SHP77 (cell line): Measurements from ENCODE around the gene EPB41L2.

Experiments
- DNase-seq, 2 experiments: peaks; one replicate each; lab custom pipeline; 2025; lab: John Stamatoyannopoulos, UW

The EPB41L2 gene

GRCh38 chr6:130908958-130909357 lies 154.1 kb downstream of the EPB41L2 start:
- DNase-seq, result no peak

- no peak for DNase-seq
Measured at GRCh38 chr6:130908188-130908587, 154.9 kb downstream of the EPB41L2 start.

- DNase-seq, result no peak
Measured at GRCh38 chr6:130907687-130908086, 155.4 kb downstream of the EPB41L2 start.

GRCh38 chr6:130906736-130907381 lies 156.2 kb downstream of the EPB41L2 start:
- no peak for DNase-seq

DNA sequence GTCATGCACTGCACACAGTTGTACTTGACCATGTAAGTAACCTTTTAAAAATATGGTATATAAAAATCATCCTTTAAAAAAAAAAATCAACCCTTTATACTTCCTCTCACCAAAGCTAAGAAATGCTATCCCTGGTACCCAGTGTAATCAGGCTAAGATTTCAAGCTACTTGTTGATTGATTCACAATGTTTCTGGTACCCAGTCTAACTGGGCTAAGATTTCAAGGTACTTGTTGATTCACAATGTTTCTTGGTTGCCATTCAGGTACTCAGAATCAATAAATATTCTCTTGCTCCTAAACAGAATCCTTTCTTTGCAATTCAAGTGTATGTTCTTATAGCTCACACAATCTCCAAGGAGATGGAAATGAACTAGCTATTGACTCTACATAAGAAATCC lies 159.4 kb downstream of the EPB41L2 start:
- no peak for DNase-seq

DNA sequence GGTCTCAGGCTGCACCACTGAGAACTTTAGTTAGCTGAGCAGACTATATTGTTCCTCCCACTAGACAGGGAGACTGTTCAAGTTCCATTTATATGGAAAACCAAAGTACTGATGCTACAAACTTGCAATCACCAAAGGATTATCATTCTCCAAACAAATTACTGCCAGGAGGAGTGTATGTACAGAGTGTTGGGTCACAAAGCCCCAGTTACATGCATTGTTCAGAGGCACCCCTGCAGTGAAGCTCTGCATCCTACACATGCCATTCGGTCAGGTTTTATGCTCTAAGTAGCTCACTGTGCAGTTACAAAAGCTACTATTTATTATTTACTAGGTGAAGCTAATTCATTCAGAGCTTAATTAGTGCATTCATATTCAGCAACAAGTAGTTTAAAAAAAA lies 160.0 kb downstream of the EPB41L2 start:
- no peak for DNase-seq

DNA sequence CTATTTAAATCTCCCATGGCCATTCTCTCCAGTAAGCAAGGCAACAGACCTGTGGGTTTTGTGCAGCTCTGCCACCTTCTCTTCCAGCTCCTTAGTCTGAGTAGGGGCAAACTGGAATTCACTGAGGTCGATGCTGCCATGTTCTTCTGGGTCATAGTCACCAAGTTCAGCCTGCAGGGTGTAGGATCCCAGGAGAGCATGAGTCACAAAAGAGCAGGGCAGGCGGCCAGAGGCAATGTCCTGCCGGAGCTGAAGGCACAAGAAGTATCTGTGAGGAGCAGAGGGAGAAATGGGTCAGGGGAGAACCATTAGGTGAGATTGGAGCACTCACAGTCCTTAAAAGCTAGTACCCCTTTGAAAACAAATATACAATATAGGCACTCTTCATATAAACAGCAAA lies 162.1 kb downstream of the EPB41L2 start:
- DNase-seq, result no peak

- DNase-seq, result no peak
Measured at GRCh38 chr6:130896249-130896648, 166.8 kb downstream of the EPB41L2 start.

DNA sequence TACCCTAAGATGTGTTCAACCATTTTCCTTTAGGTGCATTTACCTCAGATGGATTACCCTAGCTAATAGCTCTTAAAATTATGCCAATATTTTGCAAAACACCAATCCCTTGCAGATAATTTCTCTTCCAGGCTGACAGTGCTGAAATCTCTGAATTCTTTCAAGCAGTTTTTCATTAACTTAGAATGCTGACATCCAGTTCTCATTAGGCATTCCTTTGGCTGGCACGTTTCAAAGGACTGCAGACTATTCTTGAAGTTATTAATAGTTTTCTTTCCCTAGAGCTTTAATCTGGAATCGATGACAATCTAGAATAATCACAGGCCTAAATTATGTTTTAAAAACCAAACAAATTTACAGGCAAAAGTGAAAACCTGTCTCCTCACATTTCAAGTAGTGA lies 167.5 kb downstream of the EPB41L2 start:
- no peak for DNase-seq

DNA sequence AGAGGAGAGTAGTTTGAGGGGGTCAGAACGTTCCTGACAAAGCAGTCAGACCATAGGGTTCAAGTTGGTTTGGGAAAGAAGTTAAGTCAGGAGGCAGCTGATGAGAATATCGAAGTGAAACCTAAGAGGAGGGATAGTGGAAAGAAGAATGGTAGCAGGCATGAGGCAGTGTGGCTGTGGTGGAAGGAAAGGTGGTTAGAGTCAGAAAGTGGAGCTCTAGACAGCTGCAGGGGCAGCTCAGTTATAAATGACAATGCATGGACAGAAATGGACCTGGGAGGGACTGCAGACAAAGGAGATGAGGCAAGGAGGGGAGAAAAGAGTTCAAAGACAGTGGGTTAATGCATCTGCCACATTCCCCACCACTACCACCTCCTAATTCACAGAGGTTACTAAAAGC lies 169.3 kb downstream of the EPB41L2 start:
- no peak for DNase-seq

DNA sequence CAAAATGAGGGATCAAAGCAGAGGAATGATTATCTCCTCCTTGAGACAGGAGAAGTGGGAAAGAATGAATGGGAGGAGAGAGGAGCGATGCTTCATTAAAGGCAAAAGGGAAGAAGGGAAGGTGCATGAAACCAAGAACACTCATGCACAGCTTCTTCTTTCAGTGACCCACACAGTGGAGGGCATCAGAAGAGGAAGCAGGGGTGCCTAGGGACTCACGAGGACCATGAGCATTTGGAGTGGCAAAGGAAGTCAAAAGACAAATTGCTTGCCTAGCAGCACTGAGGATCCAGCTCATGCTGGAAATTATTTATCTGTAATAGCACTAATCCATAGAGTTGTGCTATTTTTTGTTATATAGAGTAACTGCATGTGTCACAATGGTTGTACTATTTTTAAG lies 169.8 kb downstream of the EPB41L2 start:
- no peak for DNase-seq

DNA sequence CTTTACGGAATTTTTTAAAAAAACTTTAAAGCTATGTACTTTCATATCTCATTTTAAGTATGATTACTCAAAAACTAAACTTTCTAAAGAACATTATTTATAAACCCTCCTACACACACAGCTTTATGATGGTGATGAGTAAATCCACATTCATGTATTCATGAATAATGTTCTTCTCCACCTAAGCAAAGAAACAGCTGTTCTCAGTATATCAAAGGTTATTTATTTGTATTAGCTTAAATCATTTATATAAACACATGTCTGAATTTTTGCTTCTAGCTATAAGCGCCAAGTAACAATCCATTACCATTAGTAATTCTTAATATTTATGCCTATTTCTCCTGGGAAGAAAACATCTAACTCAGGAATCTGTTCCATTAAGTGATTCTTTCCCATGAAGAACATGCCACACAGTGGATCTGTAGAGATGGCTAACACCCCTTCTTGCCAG lies 172.5 kb downstream of the EPB41L2 start:
- DNase-seq, result no peak

DNA sequence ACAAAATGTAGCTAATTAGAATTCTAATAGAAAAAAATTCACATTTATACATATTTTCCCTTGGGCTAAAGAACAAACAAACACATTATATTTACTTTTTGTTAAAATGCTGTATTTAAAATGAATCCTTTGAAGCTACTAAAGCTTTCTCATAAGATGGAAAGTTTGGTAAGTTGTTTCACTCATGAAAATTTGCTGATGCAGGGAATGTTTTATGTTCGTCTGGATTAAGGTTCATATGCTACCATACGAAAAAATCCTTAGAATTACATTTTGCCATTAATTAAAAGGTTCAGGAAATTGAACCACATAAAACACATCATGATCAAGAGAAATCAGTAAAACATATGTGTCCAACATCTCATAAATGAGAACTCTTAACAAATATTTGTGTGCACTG lies 173.6 kb downstream of the EPB41L2 start:
- no peak for DNase-seq

GRCh38 chr6:130888246-130888645 lies 174.8 kb downstream of the EPB41L2 start:
- no peak for DNase-seq

DNA sequence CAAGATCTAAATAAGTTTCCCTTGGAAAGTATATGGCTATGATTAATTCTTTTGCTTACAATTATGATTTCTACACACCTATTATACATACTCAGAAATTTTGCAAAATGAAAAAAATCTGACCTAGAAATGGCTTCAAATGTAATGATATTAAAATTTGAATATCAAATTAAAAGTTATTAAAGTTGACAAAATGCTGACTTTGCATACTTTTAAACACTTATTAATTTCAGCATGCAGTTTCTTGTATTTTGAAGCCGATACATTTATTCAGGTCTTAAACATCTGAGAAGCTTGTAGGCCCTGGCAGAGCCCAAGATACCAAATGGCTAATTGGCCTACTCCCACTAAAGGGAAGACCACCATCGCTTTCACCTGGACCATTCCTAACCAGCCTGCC lies 176.1 kb downstream of the EPB41L2 start:
- no peak for DNase-seq

- peak; percentile 49 to 53 for DNase-seq
Measured at GRCh38 chr6:130885392-130886192, 177.5 kb downstream of the EPB41L2 start.

DNA sequence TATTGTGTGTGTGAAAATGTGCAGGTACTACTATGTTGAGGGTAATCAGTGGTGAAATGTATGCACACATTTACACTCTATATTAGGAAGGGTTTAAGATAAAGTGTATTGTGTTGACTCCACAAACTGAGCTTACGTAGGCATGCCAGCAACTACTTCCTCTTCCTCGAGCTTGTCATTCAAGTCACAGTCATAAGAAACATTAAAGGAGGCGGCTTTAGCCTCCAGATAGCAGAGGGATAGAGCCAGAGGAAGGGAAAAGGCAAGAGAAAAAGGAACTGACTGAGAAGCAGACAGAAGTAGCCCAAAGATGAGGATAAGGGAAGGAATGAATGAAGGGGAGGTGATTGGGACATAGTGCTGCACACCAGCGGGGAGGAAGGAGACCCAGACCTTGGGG lies 180.7 kb downstream of the EPB41L2 start:
- DNase-seq, result no peak

DNA sequence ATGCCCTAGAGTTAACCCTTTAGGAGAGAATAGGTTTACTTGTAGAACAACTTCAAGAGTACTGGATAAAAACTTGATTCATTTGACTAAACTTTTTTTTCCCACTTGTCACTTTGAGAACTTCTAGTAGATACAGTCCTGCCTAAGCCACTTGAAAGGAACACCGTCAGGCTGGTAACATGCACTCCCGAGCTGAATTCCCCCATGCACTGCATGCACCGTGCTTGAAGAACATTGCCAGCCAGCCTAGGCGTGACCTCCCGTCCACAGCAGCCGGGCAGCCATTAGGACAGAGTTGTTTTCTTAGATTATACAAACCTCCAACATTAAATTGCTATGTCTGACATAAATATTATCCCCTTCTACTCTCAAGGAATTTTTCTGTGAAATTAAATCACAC lies 183.2 kb downstream of the EPB41L2 start:
- no peak for DNase-seq

GRCh38 chr6:130873746-130874145 lies 189.3 kb downstream of the EPB41L2 start:
- no peak for DNase-seq

DNA sequence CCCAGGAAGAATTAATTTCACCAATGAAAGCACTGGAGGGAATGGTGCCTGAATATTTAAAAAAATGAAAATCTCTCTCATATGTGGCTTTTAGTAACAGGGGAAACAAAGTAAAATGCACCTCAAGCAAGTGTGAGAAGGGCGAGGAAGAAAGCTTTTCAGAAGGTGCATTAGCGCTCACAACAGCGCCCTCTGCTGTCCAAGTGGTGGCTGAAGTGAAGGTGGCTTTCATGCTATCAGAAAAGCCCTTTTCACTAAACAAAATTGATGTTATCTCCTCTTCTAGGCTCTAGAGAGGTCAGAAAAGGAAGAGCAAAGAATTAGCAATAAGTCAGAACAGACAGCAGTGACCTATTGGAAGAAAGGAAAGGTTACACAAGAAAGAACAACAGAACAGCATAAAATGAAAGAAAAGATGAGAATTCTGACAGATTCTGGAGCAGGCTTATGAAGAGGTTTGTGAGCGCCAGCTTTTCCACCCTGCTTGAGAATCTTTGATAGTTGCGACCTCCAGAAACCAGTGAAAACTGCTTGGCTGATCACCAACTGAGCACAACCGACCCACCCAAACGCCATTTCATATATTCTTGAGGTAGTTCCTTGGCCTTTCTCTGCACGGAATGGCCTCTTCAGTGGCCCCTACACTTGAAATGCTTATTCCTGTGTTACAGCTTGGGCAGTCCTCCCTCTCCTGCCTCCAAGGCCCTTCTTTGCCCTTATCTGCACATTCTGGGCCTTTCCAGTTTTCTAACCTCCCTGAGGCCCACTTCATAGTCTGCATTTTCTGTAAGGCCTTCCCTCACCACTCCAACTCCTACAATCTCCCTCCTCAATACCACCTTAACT lies 190.6 kb downstream of the EPB41L2 start:
- peak; percentile 2 to 26 for DNase-seq

DNA sequence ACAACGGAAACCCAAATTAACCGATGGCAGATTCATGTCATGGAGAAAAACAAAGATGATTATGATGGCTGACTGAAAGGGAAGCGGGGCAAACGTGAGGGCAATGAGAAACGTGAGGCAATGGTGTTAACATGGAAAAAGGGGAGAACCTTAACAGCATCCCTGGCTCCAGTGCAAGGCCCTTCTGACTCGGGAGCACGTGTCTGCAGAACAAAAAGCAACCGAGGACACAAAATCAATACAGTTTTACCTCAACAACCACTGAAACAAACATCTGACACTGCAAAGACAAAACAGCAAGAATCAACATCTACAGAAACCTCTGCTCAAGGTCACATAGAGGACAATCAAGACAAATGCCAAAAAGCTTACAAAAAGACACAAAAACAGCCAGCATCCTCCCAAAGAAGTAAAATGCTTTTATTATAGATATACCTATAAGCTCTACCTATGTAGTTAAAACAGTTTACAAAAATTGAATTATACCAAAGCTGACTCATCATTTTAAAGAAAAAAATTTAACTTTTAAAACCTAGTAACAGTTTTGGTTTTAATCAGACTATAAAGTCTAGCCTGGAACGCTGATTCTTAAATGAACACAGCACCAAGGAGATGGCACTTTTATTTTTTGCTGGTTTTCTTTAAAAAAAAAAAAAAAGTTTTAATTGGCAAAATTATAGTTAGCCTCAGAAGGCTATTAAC lies 192.7 kb downstream of the EPB41L2 start:
- no peak for DNase-seq

- no peak for DNase-seq
Measured at GRCh38 chr6:130869681-130870080, 193.4 kb downstream of the EPB41L2 start.
